HG03097 (cell line): ENCODE data around the gene WDR7.

ENCODE experiments used
- ATAC-seq: cut with Tn5 transposase; IDR thresholded peaks from one replicate; pipeline ENCODE4 v1.9.1; 2021; ENCODE audit not compliant: unreplicated experiment, low FRiP score

The WDR7 gene

GRCh38 chr18:57023275-57023882 lies 372.2 kb downstream of the WDR7 start:
- no peak for ATAC-seq

GRCh38 chr18:57025540-57025939 lies 374.4 kb downstream of the WDR7 start:
- no peak for ATAC-seq

GRCh38 chr18:57026316-57026715 lies 375.2 kb downstream of the WDR7 start:
- ATAC-seq = no peak

- no peak for ATAC-seq
Observed at GRCh38 chr18:57027190-57027708, 376.1 kb downstream of the WDR7 start.

- ATAC-seq = no peak
Observed at GRCh38 chr18:57029761-57030160, 378.6 kb downstream of the WDR7 start.

- no peak for ATAC-seq
Observed at GRCh38 chr18:57030417-57030816, 379.3 kb downstream of the WDR7 start.

- ATAC-seq = no peak
Observed at GRCh38 chr18:57035590-57035989, 384.4 kb downstream of the WDR7 start.

GRCh38 chr18:57038395-57038794 lies 387.2 kb downstream of the WDR7 start:
- no peak for ATAC-seq

GRCh38 chr18:57040175-57040574 lies 389.0 kb downstream of the WDR7 start:
- ATAC-seq = no peak

- no peak for ATAC-seq
Observed at GRCh38 chr18:57043241-57043640, 392.1 kb downstream of the WDR7 start.

GRCh38 chr18:57048351-57048750 lies 397.2 kb downstream of the WDR7 start:
- no peak for ATAC-seq

- no peak for ATAC-seq
Observed at GRCh38 chr18:57048859-57049258, 397.7 kb downstream of the WDR7 start.

GRCh38 chr18:57050310-57050949 lies 399.3 kb downstream of the WDR7 start:
- no peak for ATAC-seq

- no peak for ATAC-seq
Observed at GRCh38 chr18:57051021-57051656, 400.0 kb downstream of the WDR7 start.

GRCh38 chr18:57051657-57052044 lies 400.5 kb downstream of the WDR7 start:
- no peak for ATAC-seq

- ATAC-seq = no peak
Observed at GRCh38 chr18:57052173-57052572, 401.0 kb downstream of the WDR7 start.

GRCh38 chr18:57052759-57053158 lies 401.6 kb downstream of the WDR7 start:
- ATAC-seq = no peak

- ATAC-seq = no peak
Observed at GRCh38 chr18:57054891-57055290, 403.7 kb downstream of the WDR7 start.

GRCh38 chr18:57057890-57058289 lies 406.7 kb downstream of the WDR7 start:
- peak; percentile 77 for ATAC-seq

GRCh38 chr18:57058734-57059133 lies 407.6 kb downstream of the WDR7 start:
- ATAC-seq = no peak

GRCh38 chr18:57059366-57059765 lies 408.2 kb downstream of the WDR7 start:
- ATAC-seq = no peak

GRCh38 chr18:57060814-57061213 lies 409.7 kb downstream of the WDR7 start:
- ATAC-seq = no peak
